GM06990 (cell line): ENCODE measurements around the gene PPFIBP2.

Source experiments
- DNase-seq: peaks from one replicate; pipeline ENCODE4 v3.0.0-alpha.2; 2011; ENCODE audit not compliant: insufficient read length; ENCODE audit errors: extremely low read depth
- H3K27me3 ChIP-seq: replicated peaks from 2 replicates; pipeline ENCODE4 v1.6.0; 2011; ENCODE audit warnings: low read length; ENCODE audit not compliant: control insufficient read depth, insufficient read depth
- H3K36me3 ChIP-seq: 2 replicates; pipeline ENCODE4 v1.5.1; 2011; ENCODE audit warnings: low read length; ENCODE audit not compliant: control insufficient read depth, insufficient read depth
- H3K4me3 ChIP-seq: replicated peaks from 2 replicates; pipeline ENCODE4 v1.5.1; 2011; ENCODE audit warnings: low read depth, mild to moderate bottlenecking, control low read depth, low read length
- CTCF ChIP-seq: IDR thresholded peaks from 2 replicates; pipeline ENCODE4 v1.5.1; 2011; ENCODE audit warnings: low read length, control low read depth, mild to moderate bottlenecking, inconsistent platforms; ENCODE audit not compliant: insufficient read depth, poor library complexity, severe bottlenecking

Gene PPFIBP2

GRCh38 chr11:7586376-7586775, 72.6 kb downstream of the PPFIBP2 start:
- no peak for DNase-seq
- Histone ChIP-seq H3K36me3 (no peaks in the 10 kb centered on the region; the same call in 1 of the 2 replicates), H3K4me3 (no peak overlapping the region), H3K27me3 (no peaks in the 10 kb centered on the region)
- TF ChIP-seq CTCF, result no peak

- Histone ChIP-seq H3K27me3 (no peaks in the 10 kb centered on the region), H3K4me3 (no peak overlapping the region), H3K36me3 (no peaks in the 10 kb centered on the region; the same call in none of the 2 replicates)
- no peak for DNase-seq
- no peak for TF ChIP-seq CTCF
These were observed 73.9 kb downstream of the PPFIBP2 start for GRCh38 chr11:7587712-7588111.

- Histone ChIP-seq H3K4me3 (no peak overlapping the region), H3K27me3 (no peaks in the 10 kb centered on the region), H3K36me3 (peaks cover 1% of the 10 kb centered on the region)
- DNase-seq, result no peak
- no peak for TF ChIP-seq CTCF
These were observed 76.1 kb downstream of the PPFIBP2 start for GRCh38 chr11:7589861-7590260.

- H3K27me3 ChIP-seq, result no peaks in the 10 kb centered on the region
- DNase-seq, result no peak
- H3K36me3 ChIP-seq, result peaks cover 4% of the 10 kb centered on the region
- no peak for TF ChIP-seq CTCF
- no peak overlapping the region for H3K4me3 ChIP-seq
These were observed 76.7 kb downstream of the PPFIBP2 start for GRCh38 chr11:7590529-7590928.

GRCh38 chr11:7591107-7591894, 77.5 kb downstream of the PPFIBP2 start:
- no peak for TF ChIP-seq CTCF
- Histone ChIP-seq H3K36me3 (peaks cover 4% of the 10 kb centered on the region), H3K4me3 (no peak overlapping the region), H3K27me3 (no peaks in the 10 kb centered on the region)
- no peak for DNase-seq
